GM13977 (cell line): ENCODE measurements around the gene TMA7B.

Experiments used
- DNase-seq: peaks from one replicate; pipeline ENCODE4 v3.0.0; 2012; ENCODE audit warnings: low spot score
- CTCF ChIP-seq: IDR thresholded peaks from 2 replicates; pipeline ENCODE4 v1.5.1; 2012; ENCODE audit warnings: mild to moderate bottlenecking, control low read depth; ENCODE audit not compliant: insufficient read depth; ENCODE audit errors: extremely low read depth, missing control alignments
- in situ Hi-C: fragments of 300-500 bp; cut with MboI; formaldehyde crosslinking; loops from one replicate; pipeline ENCODE4 v1.12.0; 2022; ENCODE audit warnings: low sequenced_read_pairs, low pct_unique_long_range_greater_than_20kb, mixed read lengths, inconsistent platforms; ENCODE audit not compliant: unreplicated experiment

TMA7B gene

GRCh38 chr22:39984746-39985145, 24.5 kb downstream of the TMA7B start:
- TF ChIP-seq CTCF = no peak
- in situ Hi-C loops = no loop called here
- DNase-seq = no peak

GRCh38 chr22:39985383-39986035, 25.3 kb downstream of the TMA7B start:
- in situ Hi-C loops = no loop called here
- TF ChIP-seq CTCF = no peak
- DNase-seq = no peak

GRCh38 chr22:39988386-39989114, 28.4 kb downstream of the TMA7B start:
- DNase-seq = no peak
- no peak for TF ChIP-seq CTCF
- in situ Hi-C loops = no loop called here

- no peak for DNase-seq
- in situ Hi-C loops = no loop called here
- TF ChIP-seq CTCF = no peak
Observed at GRCh38 chr22:39989633-39990032, 29.4 kb downstream of the TMA7B start.

- TF ChIP-seq CTCF = no peak
- DNase-seq = no peak
- in situ Hi-C loops = no loop called here
Observed at GRCh38 chr22:39990686-39991085, 30.5 kb downstream of the TMA7B start.

- TF ChIP-seq CTCF = no peak
- in situ Hi-C loops = no loop called here
- DNase-seq = no peak
Observed at GRCh38 chr22:39991159-39991860, 31.1 kb downstream of the TMA7B start.
